Prostate gland (tissue), 2 donors: ENCODE data around the gene RUSF1. TPM values are rescaled to one million over a fixed set of nuclear protein-coding genes. Genes with fewer than 3 reads are reported as not detected.

Source experiments
- DNase-seq: peaks from one replicate; pipeline ENCODE4 v3.0.0-alpha.2; 2019; ENCODE audit warnings: low spot score
- H3K27ac ChIP-seq, 2 donors: fragments of 200-600 bp; sonication (generic); 2 replicates each; pipeline ENCODE4 v1.5.1; 2017 to 2019
- H3K27me3 ChIP-seq: fragments of 200-600 bp; sonication (generic); replicated peaks from 2 replicates; pipeline ENCODE4 v1.5.1; 2019; ENCODE audit not compliant: insufficient read depth
- H3K36me3 ChIP-seq, 2 donors: fragments of 200-600 bp; sonication (generic); 1 replicate in 1 of 2; 2 replicates in 1 of 2; pipeline versions ENCODE4 v1.5.1 to v1.8.1; 2017 to 2019
- H3K4me1 ChIP-seq: fragments of 200-600 bp; sonication (generic); replicated peaks from 2 replicates; pipeline ENCODE4 v1.5.1; 2019
- H3K4me3 ChIP-seq, 2 donors: fragments of 200-600 bp; sonication (generic); 2 replicates each; pipeline ENCODE4 v1.5.1; 2017 to 2019
- H3K9me3 ChIP-seq: fragments of 200-600 bp; sonication (generic); 2 replicates; pipeline ENCODE4 v1.5.1; 2017
- CTCF ChIP-seq, 4 experiments: fragments of 200-600 bp in 2 of 4; fragments of 450-650 bp in 2 of 4; sonication (generic) in 2 of 4; IDR thresholded peaks; 1 replicate in 3 of 4; 2 replicates in 1 of 4; pipeline ENCODE4 v1.5.1; 2016 to 2019; ENCODE audit warnings: antibody characterized with exemption in 4 of 4, mild to moderate bottlenecking in 2 of 4, moderate library complexity in 2 of 4
- POLR2A ChIP-seq: fragments of 450-650 bp; IDR thresholded peaks from one replicate; pipeline ENCODE4 v1.6.1; 2016; ENCODE audit warnings: antibody characterized with exemption, mild to moderate bottlenecking
- POLR2AphosphoS5 ChIP-seq: sonication (generic); formaldehyde crosslinking; IDR thresholded peaks from one replicate; pipeline ENCODE4 v1.6.1; 2017; ENCODE audit warnings: antibody characterized with exemption
- WGBS: methylation state at CpG from one replicate; pipeline ENCODE4 v1.1.5; 2018; 5-methylcytosine and 5-hydroxymethylcytosine counted together
- intact Hi-C: fragments of 100-400 bp; cut with DNase I; formaldehyde crosslinking; loops from one replicate; pipeline ENCODE4 v1.14.2; 2022
- total RNA-seq, 2 donors: library from RNA; depleted of rRNA; stranded (reverse); fragments of >200 nt; gene quantifications; one replicate each; pipeline ENCODE4 v1.1.0, GENCODE V29; 2016

Gene RUSF1
- total RNA-seq, 2 donors from 2014 or later = 142 to 153 TPM

GRCh38 chr16:31501226-31501965, 6.8 kb downstream of the RUSF1 start:
- Histone ChIP-seq H3K27ac (no peak overlapping the region), H3K27me3 (no peaks in the 10 kb centered on the region), H3K9me3 (no peaks in the 10 kb centered on the region), H3K36me3 (peaks cover 0 to 3% of the 10 kb centered on the region in 2 donors), H3K4me1 (peaks cover under 1% of the 10 kb centered on the region), H3K4me3 (no peak overlapping the region)
- 73% methylated on average over 3 of the region's 3 CpGs for WGBS
- intact Hi-C loops = loop anchor here (10.0 kb wide), 1 partner anchor 373 kb away; the partner anchor contains the start of gene ZNF267
- no peak for DNase-seq
- TF ChIP-seq CTCF (IDR thresholded peaks at IDR 0.05) (no peak), POLR2AphosphoS5 (no peak), POLR2A (no peak)

GRCh38 chr16:31499928-31500327, 8.3 kb downstream of the RUSF1 start:
- H3K4me3 ChIP-seq = no peak overlapping the region

GRCh38 chr16:31498493-31498892, 9.7 kb downstream of the RUSF1 start:
- intact Hi-C loops = no loop called here
- Histone ChIP-seq H3K36me3 (peaks cover 0 to 6% of the 10 kb centered on the region in 2 donors), H3K9me3 (no peaks in the 10 kb centered on the region), H3K27ac (no peak overlapping the region), H3K4me3 (no peak overlapping the region), H3K4me1 (no peaks in the 10 kb centered on the region), H3K27me3 (no peaks in the 10 kb centered on the region)
- no peak for DNase-seq
- TF ChIP-seq CTCF (IDR thresholded peaks at IDR 0.05) (no peak), POLR2AphosphoS5 (no peak), POLR2A (no peak)
- 94% methylated on average over 8 of the region's 8 CpGs for WGBS

More at GRCh38 chr16:31499928-31500327, 8.3 kb downstream of the RUSF1 start:
- intact Hi-C loops = loop anchor here (10.0 kb wide), 1 partner anchor 375 kb away; the partner anchor contains the start of gene ZNF267
- Histone ChIP-seq H3K27ac (no peak overlapping the region), H3K36me3 (peaks cover 0 to 3% of the 10 kb centered on the region in 2 donors), H3K9me3 (no peaks in the 10 kb centered on the region), H3K27me3 (no peaks in the 10 kb centered on the region), H3K4me1 (no peaks in the 10 kb centered on the region)
- WGBS = 94% methylated on average over 8 of the region's 8 CpGs
- DNase-seq = no peak
- TF ChIP-seq CTCF (IDR thresholded peaks at IDR 0.05) = no peak
- TF ChIP-seq POLR2AphosphoS5 = no peak
- no peak for TF ChIP-seq POLR2A

GRCh38 chr16:31496670-31497069, 11.5 kb downstream of the RUSF1 start:
- Histone ChIP-seq H3K27ac (no peak overlapping the region), H3K9me3 (no peaks in the 10 kb centered on the region), H3K4me3 (no peak overlapping the region), H3K36me3 (peaks cover 6 to 11% of the 10 kb centered on the region in 2 donors), H3K27me3 (no peaks in the 10 kb centered on the region), H3K4me1 (no peaks in the 10 kb centered on the region)
- DNase-seq = no peak
- no peak for TF ChIP-seq POLR2AphosphoS5
- intact Hi-C loops = no loop called here
- WGBS = 88% methylated on average over 10 of the region's 10 CpGs

DNA sequence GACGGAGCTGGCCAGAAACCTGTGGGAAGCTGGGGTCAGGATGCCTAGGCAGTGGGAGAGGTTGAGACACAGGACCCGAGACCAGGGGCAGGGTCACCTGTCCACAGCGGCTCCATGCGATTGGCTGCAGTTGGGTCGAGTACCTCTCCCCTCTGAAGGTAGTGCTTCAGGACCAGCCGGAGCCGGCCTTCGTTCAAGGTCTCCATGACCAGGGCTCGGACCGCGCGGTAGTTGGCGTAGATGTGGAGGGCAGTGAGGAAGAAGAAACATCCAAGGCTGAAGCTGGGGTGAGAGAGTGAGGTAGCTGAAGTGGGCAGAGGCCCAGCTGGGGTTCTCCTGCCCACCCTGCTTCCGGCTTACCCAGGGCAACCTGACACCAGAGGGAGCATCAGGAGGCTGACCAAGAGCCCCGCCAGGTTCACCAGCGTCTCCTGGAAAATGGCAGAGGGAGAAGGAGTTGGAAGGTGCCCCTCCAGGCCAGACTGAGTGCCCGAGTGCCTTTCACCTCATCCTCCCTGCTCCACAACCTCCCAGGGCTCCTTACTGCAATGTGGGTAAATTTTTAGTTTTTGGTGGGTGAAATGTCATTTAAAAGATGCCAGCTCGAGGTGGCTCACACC, 14.6 kb downstream of the RUSF1 start:
- Histone ChIP-seq H3K4me3 (no peak overlapping the region), H3K4me1 (no peaks in the 10 kb centered on the region), H3K9me3 (no peaks in the 10 kb centered on the region), H3K27ac (no peak overlapping the region), H3K36me3 (peaks cover 3 to 11% of the 10 kb centered on the region in 2 donors), H3K27me3 (no peaks in the 10 kb centered on the region)
- intact Hi-C loops = no loop called here
- TF ChIP-seq POLR2A = no peak
- TF ChIP-seq CTCF (IDR thresholded peaks at IDR 0.05) = no peak
- no peak for TF ChIP-seq POLR2AphosphoS5
- 92% methylated on average over 18 of the region's 18 CpGs for WGBS
- no peak for DNase-seq
